H1 (cell line): ENCODE data around the gene C6orf62. TPM values are rescaled to one million over a fixed set of nuclear protein-coding genes. Genes with fewer than 3 reads are reported as not detected.

Experiments used
- CTCF ChIA-PET: fragments of 300-600 bp; sonication (Branson Sonifier 250); formaldehyde crosslinking; loops from one replicate; lab custom pipeline; 2021; ENCODE audit not compliant: partially characterized antibody; lab: Charles Lee
- POLR2A ChIA-PET: fragments of 300-600 bp; sonication (Branson Sonifier 250); formaldehyde crosslinking; loops from one replicate; lab custom pipeline; 2021; ENCODE audit warnings: inconsistent platforms; ENCODE audit not compliant: partially characterized antibody; lab: Charles Lee
- DNase-seq, 2 experiments: peaks; one replicate each; pipeline versions ENCODE4 v3.0.0 to v3.0.0-alpha.2; 2010 to 2022; ENCODE audit warnings: low spot score in 2 of 2, low read depth in 1 of 2, mixed read lengths in 1 of 2
- FAIRE-seq: peaks from 2 replicates; lab custom pipeline; 2011; peaks lifted over from hg19 to GRCh38; lab: Jason Lieb, UNC
- H2AFZ ChIP-seq: 2 replicates; pipeline ENCODE4 v1.8.1; 2012; ENCODE audit warnings: low read length, inconsistent platforms
- H2AK5ac ChIP-seq: 2 replicates; pipeline ENCODE4 v1.6.1; 2013; ENCODE audit warnings: low read depth, low read length
- H2BK120ac ChIP-seq: replicated peaks from 2 replicates; pipeline ENCODE3; 2013; ENCODE audit warnings: low read depth, low read length, inconsistent platforms
- H2BK12ac ChIP-seq: 2 replicates; pipeline ENCODE4 v1.6.1; 2013; ENCODE audit warnings: low read depth, low read length
- H2BK15ac ChIP-seq: 2 replicates; pipeline ENCODE4 v1.6.1; 2013; ENCODE audit warnings: low read length
- H2BK20ac ChIP-seq: 2 replicates; pipeline ENCODE4 v1.6.1; 2013; ENCODE audit warnings: low read length
- H2BK5ac ChIP-seq: 2 replicates; pipeline ENCODE4 v1.6.1; 2013; ENCODE audit warnings: low read depth, low read length
- H3K14ac ChIP-seq: 2 replicates; pipeline ENCODE4 v1.6.1; 2013; ENCODE audit warnings: inconsistent platforms; ENCODE audit not compliant: insufficient read length
- H3K18ac ChIP-seq: 2 replicates; pipeline ENCODE4 v1.6.1; 2013; ENCODE audit warnings: low read length; ENCODE audit errors: extremely low read depth
- H3K23ac ChIP-seq: 2 replicates; pipeline ENCODE4 v1.6.1; 2013; ENCODE audit warnings: inconsistent platforms; ENCODE audit not compliant: insufficient read length
- H3K23me2 ChIP-seq: 2 replicates; pipeline ENCODE4 v1.6.1; 2013; ENCODE audit warnings: low read depth, low read length
- H3K27ac ChIP-seq: 2 replicates; pipeline ENCODE4 v1.6.1; 2011; ENCODE audit warnings: low read depth, low read length, inconsistent platforms
- H3K27me3 ChIP-seq, 4 experiments: replicated peaks in 1 of 4; 1 replicate in 1 of 4; 2 replicates in 3 of 4; pipeline versions ENCODE4 v1.6.1 to v1.8.1; 2011 to 2013; ENCODE audit warnings: low read length in 3 of 4, mild to moderate bottlenecking in 3 of 4, inconsistent platforms in 2 of 4, mixed read lengths in 2 of 4, moderate library complexity in 1 of 4; ENCODE audit not compliant: control insufficient read depth in 3 of 4, insufficient read depth in 3 of 4; ENCODE audit errors: extremely low read depth in 1 of 4
- H3K36me3 ChIP-seq, 4 experiments: 2 replicates each; pipeline versions ENCODE4 v1.6.1 to v1.8.1; 2011 to 2013; ENCODE audit warnings: mild to moderate bottlenecking in 4 of 4, low read length in 3 of 4, moderate library complexity in 2 of 4, control low read depth in 1 of 4, inconsistent platforms in 1 of 4; ENCODE audit not compliant: insufficient read depth in 4 of 4, control insufficient read depth in 2 of 4
- H3K4ac ChIP-seq: replicated peaks from 2 replicates; pipeline ENCODE3; 2013; ENCODE audit warnings: low read length, low read depth, mixed read lengths, inconsistent platforms; ENCODE audit not compliant: insufficient read length
- H3K4me1 ChIP-seq, 4 experiments: replicated peaks in 1 of 4; 1 replicate in 1 of 4; 2 replicates in 3 of 4; pipeline versions ENCODE4 v1.6.1 to v1.8.1; 2011 to 2013; ENCODE audit warnings: low read length in 3 of 4, inconsistent platforms in 2 of 4, mixed read lengths in 1 of 4; ENCODE audit not compliant: insufficient read depth in 4 of 4, control insufficient read depth in 3 of 4
- H3K4me2 ChIP-seq, 2 experiments: 2 replicates each; pipeline versions ENCODE4 v1.6.1 to v1.8.1; 2011 to 2013; ENCODE audit warnings: low read depth in 2 of 2, low read length in 2 of 2, control low read depth in 1 of 2, inconsistent platforms in 1 of 2, mild to moderate bottlenecking in 1 of 2; ENCODE audit not compliant: insufficient read depth in 1 of 2
- H3K4me3 ChIP-seq, 4 experiments: fragments of 200-600, 300-600 bp in 1 of 4; sonication (generic), shearing (Covaris generic), sonication (Bioruptor Twin) in 1 of 4; 2 replicates each; pipeline versions ENCODE4 v1.5.1 to v1.8.1; 2011 to 2016; ENCODE audit warnings: low read length in 4 of 4, low read depth in 3 of 4, control low read depth in 2 of 4, inconsistent platforms in 2 of 4, mild to moderate bottlenecking in 2 of 4, mixed read lengths in 1 of 4, moderate library complexity in 1 of 4; ENCODE audit not compliant: insufficient read depth in 2 of 4; ENCODE audit errors: extremely low read depth in 1 of 4
- H3K56ac ChIP-seq: replicated peaks from 2 replicates; pipeline ENCODE3; 2013; ENCODE audit warnings: low read depth, mild to moderate bottlenecking, mixed read lengths, low read length, inconsistent platforms; ENCODE audit not compliant: insufficient read length
- H3K79me1 ChIP-seq: 2 replicates; pipeline ENCODE4 v1.6.1; 2013; ENCODE audit warnings: low read depth, low read length, control low read depth
- H3K79me2 ChIP-seq, 2 experiments: 2 replicates each; pipeline versions ENCODE4 v1.6.1 to v1.8.1; 2012 to 2013; ENCODE audit warnings: low read length in 2 of 2, mild to moderate bottlenecking in 2 of 2, inconsistent platforms in 1 of 2; ENCODE audit not compliant: insufficient read depth in 2 of 2, control insufficient read depth in 1 of 2
- H3K9ac ChIP-seq, 4 experiments: replicated peaks in 1 of 4; 1 replicate in 1 of 4; 2 replicates in 3 of 4; pipeline versions ENCODE4 v1.6.1 to v1.8.1; 2011 to 2013; ENCODE audit warnings: low read depth in 3 of 4, low read length in 3 of 4, control low read depth in 2 of 4, mild to moderate bottlenecking in 2 of 4, moderate library complexity in 2 of 4, inconsistent platforms in 1 of 4; ENCODE audit errors: extremely low read depth in 1 of 4
- H3K9me3 ChIP-seq, 2 experiments: 2 replicates each; pipeline versions ENCODE4 v1.6.1 to v1.8.1; 2012 to 2013; ENCODE audit warnings: mild to moderate bottlenecking in 2 of 2, moderate library complexity in 2 of 2, control low read depth in 1 of 2, inconsistent platforms in 1 of 2, low read depth in 1 of 2, low read length in 1 of 2, mixed read lengths in 1 of 2; ENCODE audit not compliant: insufficient read depth in 2 of 2
- H4K20me1 ChIP-seq, 2 experiments: replicated peaks in 1 of 2; 2 replicates each; pipeline versions ENCODE3 to v1.8.1; 2011 to 2013; ENCODE audit warnings: inconsistent platforms in 2 of 2, low read length in 2 of 2, mild to moderate bottlenecking in 1 of 2; ENCODE audit not compliant: insufficient read depth in 2 of 2, control insufficient read depth in 1 of 2
- H4K5ac ChIP-seq: 2 replicates; pipeline ENCODE4 v1.6.1; 2013; ENCODE audit warnings: low read length, low read depth, mixed read lengths, inconsistent platforms; ENCODE audit not compliant: insufficient read length
- H4K8ac ChIP-seq: 2 replicates; pipeline ENCODE4 v1.8.0; 2013; ENCODE audit warnings: mild to moderate bottlenecking, moderate library complexity, low read length, inconsistent platforms; ENCODE audit not compliant: insufficient read depth; ENCODE audit errors: extremely low read depth
- H4K91ac ChIP-seq: replicated peaks from 2 replicates; pipeline ENCODE3; 2013; ENCODE audit warnings: low read length, mixed read lengths, inconsistent platforms; ENCODE audit not compliant: insufficient read length
- BACH1 ChIP-seq: IDR thresholded peaks from 2 replicates; pipeline ENCODE4 v1.6.1; 2012; ENCODE audit warnings: low read length, improper control_type of control experiment
- BRCA1 ChIP-seq: IDR thresholded peaks from 2 replicates; pipeline ENCODE4 v1.6.1; 2012; ENCODE audit warnings: low read depth, low read length, improper control_type of control experiment
- EGR1 ChIP-seq: IDR thresholded peaks from 2 replicates; pipeline ENCODE4 v1.6.1; 2011; ENCODE audit warnings: low read depth, low read length, borderline replicate concordance
- GABPA ChIP-seq: IDR thresholded peaks from 2 replicates; pipeline ENCODE4 v1.6.1; 2011; ENCODE audit warnings: mild to moderate bottlenecking, low read length, moderate library complexity, borderline replicate concordance; ENCODE audit not compliant: insufficient read depth
- GTF2F1 ChIP-seq: IDR thresholded peaks from 2 replicates; pipeline ENCODE4 v1.6.1; 2012; ENCODE audit warnings: low read depth, low read length, improper control_type of control experiment, borderline replicate concordance
- HDAC6 ChIP-seq: IDR thresholded peaks from one replicate; pipeline ENCODE4 v1.7.1; 2012; ENCODE audit warnings: low read depth, mild to moderate bottlenecking, inconsistent platforms, low read length, moderate library complexity
- PHF8 ChIP-seq: fragments of 200-600 bp; sonication (generic); conservative IDR thresholded peaks from 2 replicates; pipeline ENCODE4 v1.7.1; 2012; ENCODE audit warnings: low read depth, mild to moderate bottlenecking, inconsistent platforms, low read length, moderate library complexity
- POLR2A ChIP-seq, 2 experiments: IDR thresholded peaks; 1 replicate in 1 of 2; 2 replicates in 1 of 2; pipeline ENCODE4 v1.6.1; 2011; ENCODE audit warnings: low read depth in 2 of 2, low read length in 2 of 2, mild to moderate bottlenecking in 2 of 2; ENCODE audit errors: control extremely low read depth in 1 of 2
- RXRA ChIP-seq: IDR thresholded peaks from 2 replicates; pipeline ENCODE4 v1.6.1; 2011; ENCODE audit warnings: low read depth, mild to moderate bottlenecking, low read length, moderate library complexity; ENCODE audit not compliant: insufficient read depth
- SIN3A ChIP-seq, 2 experiments: IDR thresholded peaks in 1 of 2; conservative IDR thresholded peaks in 1 of 2; 2 replicates each; pipeline ENCODE4 v1.6.1; 2011 to 2012; ENCODE audit warnings: low read length in 2 of 2, improper control_type of control experiment in 1 of 2, low read depth in 1 of 2, mild to moderate bottlenecking in 1 of 2
- SIRT6 ChIP-seq: IDR thresholded peaks from one replicate; pipeline ENCODE4 v1.7.1; 2012; ENCODE audit warnings: low read length, inconsistent platforms
- TAF7 ChIP-seq: optimal IDR thresholded peaks from 2 replicates; pipeline ENCODE3; 2011; ENCODE audit warnings: low read depth, mild to moderate bottlenecking, inconsistent platforms, low read length, moderate library complexity, borderline replicate concordance
- TEAD4 ChIP-seq: IDR thresholded peaks from 2 replicates; pipeline ENCODE4 v1.6.1; 2012; ENCODE audit warnings: low read depth, low read length, inconsistent platforms, mixed read lengths
- YY1 ChIP-seq: IDR thresholded peaks from 2 replicates; pipeline ENCODE4 v1.6.1; 2011; ENCODE audit warnings: low read depth, mild to moderate bottlenecking, low read length
- WGBS, 2 experiments: shearing (Covaris generic) in 1 of 2; methylation state at CpG; one replicate each; pipeline versions ENCODE4 v1.1.6 to v1.1.7; 2013 to 2015; ENCODE audit warnings: low lambda C conversion rate in 2 of 2, mixed read lengths in 2 of 2, inconsistent platforms in 1 of 2, low coverage in 1 of 2, missing lambda C conversion rate in 1 of 2; ENCODE audit not compliant: insufficient replicate concordance in 2 of 2, insufficient coverage in 1 of 2, insufficient read length in 1 of 2; ENCODE audit errors: extremely low coverage in 1 of 2, missing lambda C conversion rate in 1 of 2; 5-methylcytosine and 5-hydroxymethylcytosine counted together
- polyA plus RNA-seq, 7 experiments: library from polyadenylated mRNA; depleted of rRNA in 3 of 7; stranded (reverse) in 5 of 7; unstranded in 2 of 7; fragments of >200 nt in 5 of 7; fragments of 200-250 nt in 2 of 7; gene quantifications; 1 replicate in 5 of 7; 2 replicates in 1 of 7; 4 replicates in 1 of 7; pipeline versions ENCODE4 v1.2.1 to v1.2.3, GENCODE V29; 2011 to 2013; ENCODE audit warnings: missing spikeins in 2 of 7, mixed read lengths in 2 of 7
- total RNA-seq: library from RNA; stranded (reverse); fragmentation: NEBNext Ultra II Directional; extraction: Animal tissue kit (Norgen Biotek cat#: 25700); gene quantifications from 2 replicates; pipeline ENCODE4 v1.2.1, GENCODE V29; 2021

The C6orf62 gene
- total and polyA plus RNA-seq, 2 of the 8 experiments (the other 6 are each of a cell fraction or from before 2014, with no cell fraction given), result 25.6 to 101 TPM

- H3K36me3 ChIP-seq, result peaks cover 0 to 3% (median under 1%) of the 10 kb centered on the region in 4 experiments; a peak in 2 of 8 replicates
- FAIRE-seq (no peak), DNase-seq (no peak)
- H2BK15ac ChIP-seq, result no peak overlapping the region
- H3K9ac ChIP-seq, result no peak overlapping the region
- H2BK120ac ChIP-seq, result no peak overlapping the region
- no peak overlapping the region for H4K8ac ChIP-seq
- ChIA-PET CTCF (interaction anchor here (1.4 to 3.7 kb wide), 4 partner anchors 27 to 168 kb away, joined by 5 to 23 read pairs (median 8); partner anchors contain the start of genes ACOT13 and TDP2), POLR2A (interaction anchor here (0.6 to 2.5 kb wide), 4 partner anchors 9 to 113 kb away, joined by 3 to 10 read pairs (median 4); no protein-coding TSS in a partner anchor)
- H3K79me2 ChIP-seq, result no peaks in the 10 kb centered on the region
- no peak overlapping the region for H3K18ac ChIP-seq
- H3K14ac ChIP-seq, result no peak overlapping the region
- no peak overlapping the region for H4K5ac ChIP-seq
- no peak overlapping the region for H3K56ac ChIP-seq
- no peaks in the 10 kb centered on the region for H3K9me3 ChIP-seq
- no peak overlapping the region for H2AFZ ChIP-seq
- no peak overlapping the region for H2BK5ac ChIP-seq
- H3K79me1 ChIP-seq, result no peaks in the 10 kb centered on the region
- H2AK5ac ChIP-seq, result no peak overlapping the region
- H3K23me2 ChIP-seq, result no peaks in the 10 kb centered on the region
- no peak overlapping the region for H4K91ac ChIP-seq
- H3K4me1 ChIP-seq, result no peaks in the 10 kb centered on the region
- H3K4ac ChIP-seq, result no peak overlapping the region
- no peak overlapping the region for H2BK12ac ChIP-seq
- no peaks in the 10 kb centered on the region for H3K27me3 ChIP-seq
- H2BK20ac ChIP-seq, result no peak overlapping the region
- H3K4me2 ChIP-seq, result no peak overlapping the region
- H3K4me3 ChIP-seq, result no peak overlapping the region
- 82% methylated on average over 2 of the region's 2 CpGs; no CpG with 5 or more reads in 1 of the 2 experiments for WGBS, 2 experiments
- H3K23ac ChIP-seq, result no peak overlapping the region
- H3K27ac ChIP-seq, result no peak overlapping the region
- no peaks in the 10 kb centered on the region for H4K20me1 ChIP-seq
- TF ChIP-seq PHF8 (no peak), EGR1 (no peak), TEAD4 (no peak), GABPA (no peak), BACH1 (no peak), SIRT6 (no peak), RXRA (no peak), BRCA1 (no peak), POLR2A (IDR thresholded peaks at IDR 0.05; ENCODE audit: control extremely low read depth in 1 of 2, low read depth in 2 of 2, low read length in 2 of 2) (no peak), HDAC6 (no peak), TAF7 (no peak), GTF2F1 (no peak), SIN3A (conservative IDR thresholded peaks at IDR 0.05 in 1 of 2, IDR thresholded peaks at IDR 0.05 in 1 of 2; ENCODE audit: low read depth in 1 of 2, low read length in 2 of 2) (no peak), YY1 (no peak)
Measured at GRCh38 chr6:24692848-24693592, 25.9 kb downstream of the C6orf62 start.
